ENCODE data around the gene RAE1. TPM values are rescaled to one million over a fixed set of nuclear protein-coding genes. Genes with fewer than 3 reads are reported as not detected.

The RAE1 gene
- total RNA-seq, 6 experiments from 2014 or later: 25.1 to 31.4 (median 28.3) TPM

DNA sequence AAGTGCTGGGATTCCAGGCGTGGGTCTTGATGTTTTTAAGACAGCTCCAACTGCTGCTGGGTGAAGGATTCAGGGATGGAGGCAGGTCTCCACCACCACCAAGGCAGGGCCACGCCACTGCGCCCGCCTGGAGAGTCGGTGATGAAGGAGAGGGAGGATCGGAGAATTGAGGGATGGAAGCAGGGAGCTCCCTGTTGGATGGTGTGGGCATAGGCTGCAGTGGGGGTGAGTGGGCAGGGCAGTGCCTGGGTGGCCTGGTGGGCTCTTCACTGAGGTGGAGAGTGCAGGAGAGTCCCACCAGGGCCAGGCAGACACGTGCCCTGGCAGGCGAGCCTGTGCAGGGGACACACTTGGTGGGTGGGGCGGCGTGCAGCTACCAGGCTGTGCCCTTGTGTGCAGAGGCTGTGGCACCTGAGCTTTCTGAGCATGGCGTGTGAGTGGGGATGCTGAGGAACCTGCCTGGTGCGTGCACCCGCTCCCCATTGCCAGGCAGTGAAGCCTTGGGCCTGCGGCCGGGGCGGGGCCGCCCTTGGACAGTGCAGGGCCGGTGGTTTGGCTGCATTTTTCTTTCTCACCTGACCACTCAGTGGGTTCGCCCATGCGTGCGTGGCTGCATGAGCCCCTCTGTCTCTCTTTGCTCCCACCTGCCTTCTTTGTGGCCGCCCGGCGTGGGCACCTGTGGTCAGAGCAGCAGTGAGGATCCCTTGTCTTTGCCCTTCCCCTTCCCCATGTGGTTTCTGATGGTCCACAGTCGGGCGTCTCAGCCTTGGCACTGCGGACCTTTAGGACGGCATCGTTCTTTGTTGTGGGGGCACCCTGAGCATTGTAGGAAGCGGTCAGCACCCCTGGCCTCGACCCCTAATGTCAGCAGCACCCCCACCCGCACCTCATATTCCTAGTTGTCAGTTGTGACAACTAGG lies 51.4 kb downstream of the RAE1 start:
- no peak for DNase-seq
- H3K4me1 Mint-ChIP-seq (ENCODE audit: low read depth): peaks cover 8% of the 10 kb centered on the region
- no peak overlapping the region for H3K27ac Mint-ChIP-seq
- H3K9me3 Mint-ChIP-seq: no peaks in the 10 kb centered on the region
- TF ChIP-seq, protein P1, sequence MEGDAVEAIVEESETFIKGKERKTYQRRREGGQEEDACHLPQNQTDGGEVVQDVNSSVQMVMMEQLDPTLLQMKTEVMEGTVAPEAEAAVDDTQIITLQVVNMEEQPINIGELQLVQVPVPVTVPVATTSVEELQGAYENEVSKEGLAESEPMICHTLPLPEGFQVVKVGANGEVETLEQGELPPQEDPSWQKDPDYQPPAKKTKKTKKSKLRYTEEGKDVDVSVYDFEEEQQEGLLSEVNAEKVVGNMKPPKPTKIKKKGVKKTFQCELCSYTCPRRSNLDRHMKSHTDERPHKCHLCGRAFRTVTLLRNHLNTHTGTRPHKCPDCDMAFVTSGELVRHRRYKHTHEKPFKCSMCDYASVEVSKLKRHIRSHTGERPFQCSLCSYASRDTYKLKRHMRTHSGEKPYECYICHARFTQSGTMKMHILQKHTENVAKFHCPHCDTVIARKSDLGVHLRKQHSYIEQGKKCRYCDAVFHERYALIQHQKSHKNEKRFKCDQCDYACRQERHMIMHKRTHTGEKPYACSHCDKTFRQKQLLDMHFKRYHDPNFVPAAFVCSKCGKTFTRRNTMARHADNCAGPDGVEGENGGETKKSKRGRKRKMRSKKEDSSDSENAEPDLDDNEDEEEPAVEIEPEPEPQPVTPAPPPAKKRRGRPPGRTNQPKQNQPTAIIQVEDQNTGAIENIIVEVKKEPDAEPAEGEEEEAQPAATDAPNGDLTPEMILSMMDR (IDR thresholded peaks at IDR 0.05): no peak
- H3K36me3 Mint-ChIP-seq (ENCODE audit: low read depth): 0 out of 2 replicates have a peak, but pooled peaks cover 4% of the 10 kb centered on the region
- peaks cover 2% of the 10 kb centered on the region for H3K27me3 Mint-ChIP-seq (ENCODE audit: insufficient read depth)
- H3K4me3 Mint-ChIP-seq: no peak overlapping the region

DNA sequence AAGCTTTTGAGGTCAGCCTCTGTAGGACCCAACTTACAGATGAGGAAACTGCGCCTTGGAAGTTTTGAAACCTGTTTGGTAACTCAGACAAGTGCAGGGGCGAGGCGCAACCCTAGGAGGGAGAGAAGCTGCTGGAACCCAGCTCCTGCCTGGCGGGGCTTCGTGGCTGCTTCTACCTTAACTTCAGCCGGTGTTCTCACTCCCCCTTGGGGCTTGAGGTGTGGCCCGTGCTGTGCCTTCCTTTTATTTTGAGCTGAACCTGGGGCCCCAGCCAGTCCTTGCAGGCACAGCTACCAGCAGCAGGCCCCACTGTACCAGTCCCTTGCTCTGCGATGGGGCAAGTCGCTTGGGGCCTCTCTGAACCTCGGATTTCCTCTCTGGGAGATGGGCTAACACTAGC lies 52.2 kb downstream of the RAE1 start:
- Mint-ChIP-seq H3K27ac (no peak overlapping the region), H3K36me3 (ENCODE audit: low read depth) (0 out of 2 replicates have a peak, but pooled peaks cover 4% of the 10 kb centered on the region), H3K4me1 (ENCODE audit: low read depth) (peaks cover 8% of the 10 kb centered on the region), H3K4me3 (no peak overlapping the region), H3K27me3 (ENCODE audit: insufficient read depth) (peaks cover 2% of the 10 kb centered on the region), H3K9me3 (no peaks in the 10 kb centered on the region)
- DNase-seq: no peak
- TF ChIP-seq, protein P1 (IDR thresholded peaks at IDR 0.05): no peak

DNA sequence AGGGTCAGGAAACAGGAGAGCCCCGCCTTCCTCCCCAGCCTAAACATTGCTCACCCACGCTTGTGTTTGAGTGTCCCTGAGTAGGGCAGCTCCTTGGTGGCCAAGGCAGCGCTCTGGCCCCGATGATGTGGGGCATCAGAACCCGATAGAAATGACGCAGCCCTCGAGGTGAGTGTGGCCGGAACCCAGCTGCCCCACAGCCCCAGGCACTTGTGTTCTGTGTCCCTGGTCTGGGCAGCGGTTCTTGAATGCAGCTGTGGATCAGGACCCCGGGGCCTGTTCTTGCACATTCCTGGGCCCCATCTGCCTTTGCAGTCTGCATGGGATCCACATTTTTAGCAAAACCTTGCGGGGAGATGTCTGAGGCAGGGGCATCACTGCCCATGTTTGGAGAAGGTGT lies 53.0 kb downstream of the RAE1 start:
- TF ChIP-seq, protein P1 (IDR thresholded peaks at IDR 0.05): no peak
- H3K4me1 Mint-ChIP-seq (ENCODE audit: low read depth): peaks cover 4% of the 10 kb centered on the region

DNA sequence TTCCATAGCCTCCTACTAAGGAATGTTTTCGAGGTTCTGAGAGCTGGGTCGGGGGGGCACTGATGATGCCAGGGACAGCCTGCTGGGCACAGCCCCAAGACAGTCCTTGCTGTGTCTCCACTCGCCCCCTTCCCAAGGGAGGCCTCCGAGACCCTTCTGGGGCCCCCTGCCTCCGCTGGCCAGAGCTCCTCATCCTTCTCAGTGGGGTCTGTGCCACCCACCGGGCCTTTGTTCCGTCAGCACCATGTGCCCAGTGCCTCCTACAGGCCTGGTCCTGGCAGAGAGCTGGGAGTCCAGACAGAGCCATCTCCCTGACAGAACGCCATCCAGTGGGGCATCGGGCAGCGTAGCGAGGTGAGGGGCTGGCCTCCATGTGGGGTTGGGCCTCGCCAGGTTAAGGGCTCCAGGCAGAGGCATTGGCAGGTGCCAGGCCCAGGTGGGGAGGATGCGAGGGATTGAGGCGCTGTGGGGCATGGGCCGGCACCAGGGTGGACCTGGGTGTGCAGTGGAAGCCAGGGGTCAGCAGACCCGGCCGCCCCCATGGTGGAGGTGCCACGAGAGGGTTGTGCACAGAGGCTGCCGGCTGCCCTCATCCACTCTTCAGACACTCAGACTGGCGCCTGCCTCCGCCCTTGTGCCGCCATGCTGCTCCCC lies 53.5 kb downstream of the RAE1 start:
- Mint-ChIP-seq H3K4me3 (no peak overlapping the region), H3K4me1 (ENCODE audit: low read depth) (no peaks in the 10 kb centered on the region), H3K9me3 (no peaks in the 10 kb centered on the region), H3K27ac (no peak overlapping the region), H3K36me3 (ENCODE audit: low read depth) (0 out of 2 replicates have a peak, but pooled peaks cover 4% of the 10 kb centered on the region), H3K27me3 (ENCODE audit: insufficient read depth) (peaks cover 2% of the 10 kb centered on the region; the same call in 1 of the 2 replicates)
- TF ChIP-seq, protein P1 (IDR thresholded peaks at IDR 0.05): no peak
- DNase-seq: no peak

More for the DNA sequence above, 53.0 kb downstream of the RAE1 start:
- Mint-ChIP-seq H3K9me3 (no peaks in the 10 kb centered on the region), H3K27ac (no peak overlapping the region), H3K27me3 (ENCODE audit: insufficient read depth) (peaks cover 2% of the 10 kb centered on the region), H3K36me3 (ENCODE audit: low read depth) (0 out of 2 replicates have a peak, but pooled peaks cover 4% of the 10 kb centered on the region), H3K4me3 (no peak overlapping the region)
- DNase-seq: no peak

- Mint-ChIP-seq H3K27me3 (ENCODE audit: insufficient read depth) (peaks cover 2% of the 10 kb centered on the region; the same call in 1 of the 2 replicates), H3K9me3 (no peaks in the 10 kb centered on the region), H3K36me3 (ENCODE audit: low read depth) (0 out of 2 replicates have a peak, but pooled peaks cover 4% of the 10 kb centered on the region), H3K4me1 (ENCODE audit: low read depth) (no peaks in the 10 kb centered on the region), H3K4me3 (no peak overlapping the region), H3K27ac (no peak overlapping the region)
- TF ChIP-seq, protein P1 (IDR thresholded peaks at IDR 0.05): no peak
- DNase-seq: no peak
Measured at GRCh38 chr20:57405236-57406016, 54.4 kb downstream of the RAE1 start.

Data from HFFc6 (cell line).